B cell (primary cell): ENCODE data around the gene ADAP1. TPM values are rescaled to one million over a fixed set of nuclear protein-coding genes. Genes with fewer than 3 reads are reported as not detected.

ENCODE experiments used
- ATAC-seq: fragments of 200-7000 bp; cut with Tn5 transposase; one replicate; pipeline ENCODE4 v1.10.0; 2021; ENCODE audit warnings: low read depth, mild to moderate bottlenecking, moderate number of reproducible peaks, moderate library complexity
- CTCF ChIA-PET: fragments of 350-600 bp; sonication (Branson Sonifier 250); formaldehyde crosslinking; loops from one replicate; lab custom pipeline; 2021; ENCODE audit warnings: antibody characterized with exemption, inconsistent platforms; lab: Charles Lee
- POLR2A ChIA-PET: fragments of 350-600 bp; sonication (Branson Sonifier 250); formaldehyde crosslinking; loops from one replicate; lab custom pipeline; 2021; ENCODE audit warnings: antibody characterized with exemption; lab: Charles Lee
- DNase-seq: peaks from one replicate; pipeline ENCODE4 v3.0.0; 2013
- H2AFZ ChIP-seq: 2 replicates; pipeline ENCODE4 v1.6.1; 2012; ENCODE audit warnings: mild to moderate bottlenecking, low read depth, low read length; ENCODE audit not compliant: insufficient read depth, poor library complexity, severe bottlenecking
- H3K27ac ChIP-seq, 2 donors: 1 replicate in 1 of 2; 2 replicates in 1 of 2; pipeline ENCODE4 v1.5.1; 2012 to 2013; ENCODE audit warnings: low read length in 2 of 2, mild to moderate bottlenecking in 2 of 2, moderate library complexity in 1 of 2
- H3K27me3 ChIP-seq, 4 experiments: fragments of 200-600 bp in 1 of 4; sonication (generic) in 1 of 4; replicated peaks in 1 of 4; 1 replicate in 2 of 4; 2 replicates in 2 of 4; pipeline versions ENCODE4 v1.6.1 to v1.7.0; 2013 to 2016; ENCODE audit warnings: low read length in 3 of 4, mild to moderate bottlenecking in 2 of 4, mixed read lengths in 1 of 4, moderate library complexity in 1 of 4; ENCODE audit not compliant: insufficient read depth in 4 of 4, control insufficient read depth in 3 of 4; ENCODE audit errors: control extremely low read depth in 1 of 4
- H3K36me3 ChIP-seq, 2 experiments: replicated peaks in 1 of 2; 1 replicate in 1 of 2; 2 replicates in 1 of 2; pipeline versions ENCODE4 v1.6.1 to v1.7.1; 2013; ENCODE audit warnings: low read length in 1 of 2; ENCODE audit not compliant: insufficient read depth in 2 of 2, control insufficient read depth in 1 of 2; ENCODE audit errors: control extremely low read depth in 1 of 2, extremely low read depth in 1 of 2
- H3K4me1 ChIP-seq, 2 donors: fragments of 200-600 bp in 1 of 2; sonication (generic) in 1 of 2; 1 replicate in 1 of 2; 2 replicates in 1 of 2; pipeline versions ENCODE4 v1.5.1 to v1.6.1; 2013 to 2017; ENCODE audit warnings: low read length in 2 of 2; ENCODE audit not compliant: control insufficient read depth in 2 of 2, insufficient read depth in 2 of 2
- H3K4me2 ChIP-seq: replicated peaks from 2 replicates; pipeline ENCODE3; 2012; ENCODE audit warnings: mild to moderate bottlenecking, low read depth, low read length; ENCODE audit not compliant: poor library complexity, severe bottlenecking
- H3K4me3 ChIP-seq, 5 experiments: fragments of 200-600 bp in 1 of 5; sonication (generic) in 1 of 5; 1 replicate in 3 of 5; 2 replicates in 2 of 5; pipeline versions ENCODE4 v1.5.1 to v1.7.0; 2011 to 2016; ENCODE audit warnings: low read length in 4 of 5, mild to moderate bottlenecking in 4 of 5, low read depth in 2 of 5, control low read depth in 1 of 5, moderate library complexity in 1 of 5; ENCODE audit not compliant: insufficient read depth in 1 of 5; ENCODE audit errors: control extremely low read depth in 1 of 5, extremely low read depth in 1 of 5
- H3K79me2 ChIP-seq: fragments of 200-600 bp; sonication (generic); one replicate; pipeline ENCODE4 v1.6.0; 2016; ENCODE audit warnings: low read length; ENCODE audit not compliant: control insufficient read depth, insufficient read depth
- H3K9ac ChIP-seq: fragments of 200-600 bp; sonication (generic); 2 replicates; pipeline ENCODE4 v1.6.1; 2017; ENCODE audit warnings: mild to moderate bottlenecking, low read length, moderate library complexity
- H3K9me3 ChIP-seq, 3 donors: one replicate each; pipeline versions ENCODE4 v1.6.1 to v1.7.1; 2013; ENCODE audit warnings: low read length in 2 of 3; ENCODE audit not compliant: control insufficient read depth in 2 of 3, insufficient read depth in 1 of 3; ENCODE audit errors: control extremely low read depth in 1 of 3
- H4K20me1 ChIP-seq: 2 replicates; pipeline ENCODE4 v1.6.0; 2012; ENCODE audit warnings: mild to moderate bottlenecking, low read length; ENCODE audit not compliant: insufficient read depth, control insufficient read depth, poor library complexity, severe bottlenecking
- H3K27ac Mint-ChIP-seq: one replicate; pipeline ENCODE4 v1.8.0; 2021; ENCODE audit warnings: mixed read lengths
- H3K27me3 Mint-ChIP-seq: one replicate; pipeline ENCODE4 v1.8.0; 2021; ENCODE audit warnings: mixed read lengths
- H3K4me1 Mint-ChIP-seq: one replicate; pipeline ENCODE4 v1.8.0; 2021; ENCODE audit warnings: mixed read lengths
- H3K4me3 Mint-ChIP-seq: one replicate; pipeline ENCODE4 v1.8.0; 2021; ENCODE audit warnings: mixed read lengths
- H3K9me3 Mint-ChIP-seq: one replicate; pipeline ENCODE4 v1.8.0; 2022; ENCODE audit warnings: mixed read lengths; ENCODE audit not compliant: insufficient read depth
- EZH2 ChIP-seq: IDR thresholded peaks from 2 replicates; pipeline ENCODE4 v1.6.1; 2012; ENCODE audit warnings: borderline replicate concordance, low read depth, mild to moderate bottlenecking, moderate library complexity, low read length; ENCODE audit not compliant: insufficient read depth, poor library complexity, severe bottlenecking
- WGBS: methylation state at CpG from one replicate; pipeline ENCODE4 v1.1.5; 2013; ENCODE audit warnings: missing lambda C conversion rate; ENCODE audit not compliant: insufficient coverage; 5-methylcytosine and 5-hydroxymethylcytosine counted together
- intact Hi-C: fragments of 100-400 bp; cut with micrococcal nuclease; formaldehyde crosslinking; loops from one replicate; pipeline ENCODE4 v1.10.0; 2022
- polyA plus RNA-seq: library from polyadenylated mRNA; depleted of rRNA; stranded (reverse); fragments of >200 nt; gene quantifications from 2 replicates; pipeline ENCODE4 v1.2.3, GENCODE V29; 2012
- total RNA-seq, 2 donors: library from RNA; stranded (reverse); fragments of 120-200 nt in 1 of 2; gene quantifications; 1 replicate in 1 of 2; 2 replicates in 1 of 2; pipeline versions ENCODE4 v1.2.3 to v1.2.4, GENCODE V29; 2013 to 2022
- TF ChIP-seq, protein P1 (sequence below): fragments of 200-600 bp; IDR thresholded peaks from one replicate; pipeline ENCODE4 v1.8.0; 2022; ENCODE audit warnings: antibody characterized with exemption, mild to moderate bottlenecking

ADAP1 gene
- total and polyA plus RNA-seq, 2 donors (not counting 1 experiment from before 2014, with no cell fraction given) = 10.8 to 12.9 TPM

- 90% methylated on average over 21 of the region's 27 CpGs for WGBS
- peaks cover 1 to 23% of the 10 kb centered on the region in 2 experiments for H3K36me3 ChIP-seq
- H3K4me2 ChIP-seq = peak overlapping the region; percentile 71
- Mint-ChIP-seq H3K27ac (peak overlapping the region; percentile 61), H3K4me1 (peaks cover 34% of the 10 kb centered on the region), H3K27me3 (no peaks in the 10 kb centered on the region), H3K9me3 (no peaks in the 10 kb centered on the region), H3K4me3 (peak overlapping the region; percentile 45)
- H3K27me3 ChIP-seq = no peaks in the 10 kb centered on the region
- intact Hi-C loops = loop anchor here (1.0 to 5.0 kb wide), 3 partner anchors 79 to 267 kb away; partner anchors contain the start of genes ADAP1 and COX19
- peaks cover 21 to 35% of the 10 kb centered on the region in 2 donors for H3K4me1 ChIP-seq
- ChIA-PET POLR2A (interaction anchor here (0.5 to 1.7 kb wide), 2 partner anchors 99 to 1756 kb away, joined by 3 read pairs; no protein-coding TSS in a partner anchor), CTCF (interaction anchor here (0.9 to 8.7 kb wide), 6 partner anchors 39 to 147 kb away, joined by 3 to 113 read pairs (median 3); partner anchors contain the start of gene SUN1)
- peaks cover 36% of the 10 kb centered on the region for H3K79me2 ChIP-seq
- DNase-seq (peak; percentile 47), ATAC-seq (no peak)
- peaks cover 30% of the 10 kb centered on the region for H4K20me1 ChIP-seq
- H2AFZ ChIP-seq = peak overlapping the region; percentile 63
- H3K9ac ChIP-seq = peak overlapping the region; percentile 58
- TF ChIP-seq EZH2 = no peak
- TF ChIP-seq, protein P1, sequence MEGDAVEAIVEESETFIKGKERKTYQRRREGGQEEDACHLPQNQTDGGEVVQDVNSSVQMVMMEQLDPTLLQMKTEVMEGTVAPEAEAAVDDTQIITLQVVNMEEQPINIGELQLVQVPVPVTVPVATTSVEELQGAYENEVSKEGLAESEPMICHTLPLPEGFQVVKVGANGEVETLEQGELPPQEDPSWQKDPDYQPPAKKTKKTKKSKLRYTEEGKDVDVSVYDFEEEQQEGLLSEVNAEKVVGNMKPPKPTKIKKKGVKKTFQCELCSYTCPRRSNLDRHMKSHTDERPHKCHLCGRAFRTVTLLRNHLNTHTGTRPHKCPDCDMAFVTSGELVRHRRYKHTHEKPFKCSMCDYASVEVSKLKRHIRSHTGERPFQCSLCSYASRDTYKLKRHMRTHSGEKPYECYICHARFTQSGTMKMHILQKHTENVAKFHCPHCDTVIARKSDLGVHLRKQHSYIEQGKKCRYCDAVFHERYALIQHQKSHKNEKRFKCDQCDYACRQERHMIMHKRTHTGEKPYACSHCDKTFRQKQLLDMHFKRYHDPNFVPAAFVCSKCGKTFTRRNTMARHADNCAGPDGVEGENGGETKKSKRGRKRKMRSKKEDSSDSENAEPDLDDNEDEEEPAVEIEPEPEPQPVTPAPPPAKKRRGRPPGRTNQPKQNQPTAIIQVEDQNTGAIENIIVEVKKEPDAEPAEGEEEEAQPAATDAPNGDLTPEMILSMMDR = peak; percentile 26
- peak overlapping the region; percentile 71 to 72 for H3K27ac ChIP-seq
- H3K4me3 ChIP-seq = peak overlapping the region in 4 of 5 experiments; percentile 36 to 55 (median 45)
- H3K9me3 ChIP-seq = peaks cover 0 to 7% (median 0%) of the 10 kb centered on the region in 3 donors
These were observed 78.9 kb downstream of the ADAP1 start for GRCh38 chr7:875476-876076.

DNA sequence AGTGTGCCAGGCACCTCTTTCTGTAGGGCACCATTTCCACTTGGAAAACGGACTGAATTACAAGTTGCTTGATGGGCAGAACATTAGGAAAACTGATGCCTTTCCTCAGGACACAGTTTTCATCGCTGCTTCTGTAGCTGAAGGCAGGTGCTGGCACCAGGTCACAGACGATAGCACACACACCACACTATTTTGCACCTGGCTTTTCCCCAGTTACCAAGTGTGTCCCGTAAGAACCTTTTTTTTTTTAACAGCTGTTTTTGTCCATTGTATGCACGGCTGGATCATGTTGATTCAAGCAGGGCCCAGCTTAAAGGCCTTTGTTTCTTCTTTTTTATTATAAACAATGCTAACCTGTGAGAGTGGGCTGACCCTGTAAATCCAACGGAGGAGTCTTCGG is 79.4 kb downstream of the ADAP1 start:
- Histone ChIP-seq H3K9ac (no peak overlapping the region), H3K4me3 (no peak overlapping the region), H3K9me3 (peaks cover 0 to 7% (median 0%) of the 10 kb centered on the region in 3 donors), H3K4me2 (peak overlapping the region; percentile 71), H4K20me1 (peaks cover 25% of the 10 kb centered on the region), H3K79me2 (peaks cover 31% of the 10 kb centered on the region), H3K27ac (peak overlapping the region in 1 of 2 donors; percentile 72), H2AFZ (no peak overlapping the region), H3K4me1 (peaks cover 21 to 35% of the 10 kb centered on the region in 2 donors), H3K36me3 (peaks cover 1 to 23% of the 10 kb centered on the region in 2 experiments), H3K27me3 (no peaks in the 10 kb centered on the region)
- intact Hi-C loops = loop anchor here (5.0 kb wide), 1 partner anchor 267 kb away; no protein-coding TSS in a partner anchor
- ATAC-seq = no peak
- Mint-ChIP-seq H3K27me3 (no peaks in the 10 kb centered on the region), H3K9me3 (no peaks in the 10 kb centered on the region), H3K4me3 (peak overlapping the region; percentile 45), H3K4me1 (peaks cover 30% of the 10 kb centered on the region), H3K27ac (peak overlapping the region; percentile 61)
- CTCF ChIA-PET = interaction anchor here (0.7 to 8.7 kb wide), 6 partner anchors 39 to 148 kb away, joined by 3 to 113 read pairs (median 3); partner anchors contain the start of gene SUN1
- POLR2A ChIA-PET = interaction anchor here (1.7 kb wide), 1 partner anchor 100 kb away, joined by 3 read pairs; no protein-coding TSS in a partner anchor
- TF ChIP-seq, protein P1 = no peak
- no peak for TF ChIP-seq EZH2
- 75% methylated on average over 3 of the region's 7 CpGs for WGBS
- DNase-seq = no peak
